ENCODE data around the gene LPCAT4. TPM values are rescaled to one million over a fixed set of nuclear protein-coding genes. Genes with fewer than 3 reads are reported as not detected.
"Not testable (repeated sequence)": the region's sequence is repeated elsewhere in the genome, so short reads cannot be mapped to it uniquely, and the experiment has no call there.

The LPCAT4 gene
- polyA plus RNA-seq, 12 donors, result 25.1 to 61.9 (median 33.0) TPM; not detected in 1

DNA sequence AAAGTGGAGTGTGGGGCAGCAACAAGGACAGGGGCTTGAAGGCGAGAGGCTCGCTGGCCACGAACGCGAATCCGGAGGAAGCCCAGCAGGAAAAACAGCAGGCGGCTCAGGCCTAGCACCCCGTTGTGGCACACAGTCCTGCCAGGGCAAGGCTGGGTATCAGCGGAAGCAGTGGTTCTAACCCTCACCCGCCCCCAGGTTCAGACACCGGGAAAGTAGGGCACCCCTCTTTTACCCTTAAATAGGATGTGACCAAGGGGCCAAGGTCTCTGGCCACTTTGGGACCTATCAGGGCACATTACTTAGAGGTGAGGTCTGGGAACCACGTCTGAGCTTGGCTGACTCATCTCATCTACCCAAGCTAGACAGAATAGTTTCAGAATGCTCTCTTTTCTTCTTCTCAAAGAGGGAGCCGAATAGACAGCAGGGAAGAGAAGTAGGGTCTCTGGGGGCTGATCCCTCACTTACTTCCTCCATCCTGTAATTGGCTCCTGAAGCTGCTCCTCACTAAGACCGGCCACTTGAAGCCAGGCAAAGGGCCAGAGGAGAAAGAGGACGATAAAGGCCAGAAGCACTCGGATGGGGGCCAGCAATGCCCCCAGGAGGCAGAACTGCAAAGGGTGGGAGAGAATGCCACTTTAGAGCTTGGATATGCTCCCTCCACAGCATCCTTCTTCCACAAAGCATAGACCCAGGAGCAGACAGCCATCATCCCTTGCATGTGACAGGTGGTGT lies 1.7 kb downstream of the LPCAT4 start:
- DNase-seq, result no peak

DNA sequence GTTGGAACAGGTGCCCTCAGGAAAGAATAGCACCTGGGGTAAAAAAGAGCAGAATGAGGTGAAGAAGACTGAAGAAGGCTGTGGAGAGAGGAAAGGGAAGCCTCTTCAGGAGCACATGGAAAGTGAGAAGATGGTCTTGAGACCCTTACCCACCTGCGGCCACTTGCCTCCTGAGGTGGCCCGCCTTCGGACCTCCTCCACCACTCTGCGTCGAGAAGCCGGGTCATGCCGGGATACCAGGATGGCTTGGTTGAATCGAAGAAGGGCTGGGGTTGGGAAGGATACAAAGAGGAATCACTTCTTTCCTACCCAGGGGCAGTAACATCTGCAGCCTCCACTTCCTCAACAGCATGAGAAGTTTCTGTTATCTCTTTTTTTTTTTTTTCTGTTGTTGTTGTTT lies 3.0 kb downstream of the LPCAT4 start:
- no peak for DNase-seq

DNA sequence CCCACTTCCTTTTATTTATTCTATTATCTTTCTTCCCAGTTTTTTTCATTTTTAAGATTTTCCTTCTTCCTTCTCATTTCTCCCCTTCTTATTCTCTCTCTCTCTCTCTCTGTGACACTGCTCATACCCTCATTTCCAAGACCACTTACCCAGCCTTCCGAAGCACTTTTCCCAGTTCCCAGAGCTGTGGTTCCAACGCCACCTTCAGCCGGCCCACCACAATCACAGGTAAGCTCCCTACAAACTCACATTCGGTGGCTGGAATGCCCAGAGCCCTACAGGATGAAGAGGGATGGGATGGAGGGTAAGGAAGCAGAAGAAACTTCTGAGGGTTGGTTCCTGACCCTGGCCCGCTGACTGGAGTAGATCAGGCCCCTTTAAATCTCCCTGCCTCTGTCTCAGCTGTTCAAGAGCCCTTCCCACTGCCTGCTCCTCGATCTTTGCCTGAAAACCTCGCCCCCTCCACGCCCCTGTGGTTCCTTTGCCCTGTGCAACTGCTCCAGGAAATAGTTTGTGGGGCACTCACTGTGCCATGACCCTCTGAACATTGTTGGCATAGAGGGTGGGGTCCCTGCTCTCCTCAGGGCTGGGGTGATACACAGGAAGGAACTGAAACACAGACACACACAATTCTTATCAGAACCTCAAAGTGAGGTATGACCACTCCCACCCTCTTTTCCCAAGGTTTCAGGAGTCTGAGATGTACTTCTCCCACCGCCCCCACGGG lies 4.8 kb downstream of the LPCAT4 start:
- no peak for DNase-seq

DNA sequence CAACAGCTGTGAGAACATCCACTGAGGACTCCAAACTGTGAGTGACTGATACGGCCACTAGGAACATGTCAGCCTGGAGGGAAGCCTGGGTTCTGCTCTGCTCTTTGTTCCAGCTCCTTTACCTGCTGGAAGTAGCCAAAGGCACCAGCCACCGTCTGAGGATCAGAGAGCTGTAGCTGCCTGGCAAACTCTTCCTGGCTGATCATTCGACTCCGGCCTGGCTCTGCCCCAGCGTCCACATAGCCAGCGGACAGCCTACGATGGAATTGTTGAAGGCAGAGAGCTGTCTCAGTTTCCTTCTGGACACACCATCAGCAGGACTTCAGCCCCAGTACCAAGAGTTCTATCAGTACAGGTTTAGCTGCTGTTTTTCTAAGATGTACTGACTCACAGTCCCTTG lies 5.7 kb downstream of the LPCAT4 start:
- no peak for DNase-seq

DNA sequence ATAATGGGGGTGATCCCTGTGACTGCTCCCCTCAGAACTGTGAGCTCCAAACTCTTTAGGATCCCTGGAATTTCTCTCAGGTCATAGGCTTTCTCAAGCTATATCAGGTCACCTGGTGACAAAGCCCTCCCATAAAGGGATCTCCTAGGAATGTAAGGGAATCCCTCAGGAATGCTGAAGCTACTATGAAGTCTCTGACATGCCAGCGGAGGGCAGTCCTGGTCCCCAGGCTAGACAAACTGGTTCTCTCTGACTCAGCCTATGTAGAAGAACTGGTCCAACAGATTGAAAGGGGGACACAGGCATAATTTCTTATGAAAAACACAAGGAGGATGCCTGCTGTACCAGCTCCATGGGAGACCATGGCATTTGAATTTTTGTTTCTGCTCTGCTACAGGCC lies 6.7 kb downstream of the LPCAT4 start:
- DNase-seq, result no peak

DNA sequence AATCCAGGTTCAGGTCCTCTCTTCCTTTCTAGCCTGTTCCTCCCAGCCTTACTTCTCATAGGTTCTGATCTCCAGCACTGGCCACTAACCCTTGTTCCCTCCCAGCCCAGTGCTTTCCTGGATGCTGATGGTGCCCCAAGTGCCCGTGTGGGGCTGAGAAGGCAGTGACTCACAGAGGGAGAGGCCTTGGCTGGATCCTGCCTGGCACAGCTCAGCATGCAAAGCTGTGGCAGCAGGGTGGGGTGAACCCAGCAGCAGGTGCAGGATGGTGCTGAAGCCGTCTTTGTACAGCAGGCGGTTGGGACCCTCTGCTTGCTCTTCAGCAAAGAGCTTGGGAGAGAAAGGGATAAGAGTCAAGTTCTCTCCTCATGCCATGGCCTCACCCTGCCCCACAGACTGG lies 7.6 kb downstream of the LPCAT4 start:
- no peak for DNase-seq

DNA sequence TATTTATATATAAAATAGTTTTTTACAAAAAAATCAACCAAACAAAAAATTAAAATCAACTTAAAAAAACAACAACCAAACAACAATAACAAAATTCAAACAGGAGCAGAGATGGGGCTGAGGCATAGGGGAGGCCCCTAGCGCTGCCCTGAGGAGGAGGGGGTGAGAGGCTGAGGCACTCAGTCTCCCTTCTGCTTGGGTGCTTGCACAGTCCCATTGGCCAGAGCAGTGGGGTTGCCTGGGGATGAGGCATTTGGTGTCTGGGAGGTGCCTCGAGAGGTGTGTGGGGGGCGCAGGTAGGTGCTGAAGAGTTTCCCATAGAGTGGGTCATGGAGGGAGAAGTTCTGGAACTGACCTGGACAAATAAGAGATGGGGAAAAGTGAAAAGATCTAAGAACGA lies 8.0 kb downstream of the LPCAT4 start:
- no peak for DNase-seq

DNA sequence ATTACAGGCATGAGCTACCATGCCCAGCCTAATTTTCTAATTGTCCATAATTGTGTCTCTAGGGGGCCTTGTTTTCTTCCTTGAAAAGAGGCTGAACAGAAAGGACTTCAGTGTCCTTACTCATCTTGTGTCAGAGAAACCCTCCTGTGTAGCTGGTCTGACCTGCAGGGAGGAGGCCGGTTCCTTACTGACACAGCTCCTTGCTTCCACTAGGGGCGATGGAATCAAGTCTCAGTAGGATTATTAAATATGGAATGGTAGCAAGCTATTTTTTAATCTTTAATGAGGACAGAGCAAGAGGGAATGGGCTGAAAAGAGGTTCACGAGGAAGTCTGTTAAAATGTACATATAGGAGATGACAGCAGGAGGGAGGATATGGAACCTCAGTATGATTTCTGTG lies 8.6 kb downstream of the LPCAT4 start:
- no peak for DNase-seq

DNA sequence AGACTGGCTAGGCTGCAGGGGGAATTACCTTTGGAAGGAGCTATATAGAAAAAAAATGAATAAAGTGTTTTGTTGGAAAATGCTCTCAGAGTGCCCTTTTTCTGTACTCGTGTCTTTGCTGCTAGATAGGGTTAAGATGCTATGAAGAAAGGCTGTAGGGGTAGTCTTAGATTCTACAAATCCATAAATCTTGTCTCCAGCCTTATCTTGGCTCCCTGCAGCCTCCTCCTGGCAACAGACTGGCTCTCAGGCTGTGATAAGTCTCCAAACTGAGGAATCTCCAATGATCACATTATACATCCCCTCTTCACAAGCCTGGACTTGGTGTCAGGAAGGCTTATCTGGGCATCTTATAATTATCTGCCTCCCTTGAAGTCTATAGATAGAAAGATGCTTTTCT lies 9.3 kb downstream of the LPCAT4 start:
- DNase-seq, result no peak

DNA sequence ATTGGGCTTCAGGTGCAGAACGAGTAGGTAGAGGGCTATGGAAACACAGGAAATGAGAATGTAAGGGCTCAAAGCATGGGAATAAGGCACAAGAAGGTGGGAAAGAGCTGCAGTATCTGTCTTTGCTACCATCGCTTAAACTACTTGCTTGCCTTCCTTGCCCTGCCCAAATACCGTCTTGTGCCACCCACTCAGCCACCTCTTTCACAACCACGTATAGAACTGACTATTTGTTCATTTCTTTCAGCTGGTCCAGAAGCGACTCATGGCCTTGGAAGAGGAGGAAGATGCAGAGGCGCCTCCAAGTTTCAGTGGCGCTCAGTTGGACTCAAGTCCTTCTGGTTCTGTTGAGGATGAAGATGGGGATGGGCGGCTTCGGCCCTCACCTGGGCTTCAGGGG lies 11.8 kb downstream of the LPCAT4 start:
- DNase-seq, result no peak

DNA sequence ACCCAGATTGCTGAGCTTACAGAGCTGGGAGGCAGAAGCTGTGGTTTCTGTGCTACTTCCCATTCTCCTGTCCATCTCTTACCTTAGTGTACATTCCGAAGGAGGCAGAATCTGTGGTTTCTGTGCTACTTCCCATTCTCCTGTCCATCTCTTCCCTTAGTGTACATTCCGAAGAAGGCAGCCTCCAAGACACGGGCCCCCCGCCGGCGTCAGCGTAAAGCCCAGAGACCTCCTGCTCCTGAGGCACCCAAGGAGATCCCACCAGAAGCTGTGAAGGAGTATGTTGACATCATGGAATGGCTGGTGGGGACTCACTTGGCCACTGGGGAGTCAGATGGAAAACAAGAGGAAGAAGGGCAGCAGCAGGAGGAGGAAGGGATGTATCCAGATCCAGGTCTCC lies 12.7 kb downstream of the LPCAT4 start:
- DNase-seq, result no peak

DNA sequence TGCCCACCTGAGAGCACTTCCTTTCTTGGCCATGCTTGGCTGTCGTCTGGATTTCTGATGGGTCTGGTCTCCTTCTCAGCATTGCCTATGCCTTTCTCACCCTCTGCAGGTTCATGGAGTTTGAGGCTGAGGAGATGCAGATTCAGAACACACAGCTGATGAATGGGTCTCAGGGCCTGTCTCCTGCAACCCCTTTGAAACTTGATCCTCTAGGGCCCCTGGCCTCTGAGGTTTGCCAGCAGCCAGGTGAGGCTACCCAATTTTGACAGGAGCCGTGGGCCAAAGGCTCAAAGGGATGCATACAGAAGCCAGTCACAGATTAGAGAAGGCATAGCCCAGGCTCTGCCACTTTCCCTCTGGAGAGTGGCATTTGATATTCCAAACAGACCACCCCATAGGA lies 13.4 kb downstream of the LPCAT4 start:
- DNase-seq, result no peak

DNA sequence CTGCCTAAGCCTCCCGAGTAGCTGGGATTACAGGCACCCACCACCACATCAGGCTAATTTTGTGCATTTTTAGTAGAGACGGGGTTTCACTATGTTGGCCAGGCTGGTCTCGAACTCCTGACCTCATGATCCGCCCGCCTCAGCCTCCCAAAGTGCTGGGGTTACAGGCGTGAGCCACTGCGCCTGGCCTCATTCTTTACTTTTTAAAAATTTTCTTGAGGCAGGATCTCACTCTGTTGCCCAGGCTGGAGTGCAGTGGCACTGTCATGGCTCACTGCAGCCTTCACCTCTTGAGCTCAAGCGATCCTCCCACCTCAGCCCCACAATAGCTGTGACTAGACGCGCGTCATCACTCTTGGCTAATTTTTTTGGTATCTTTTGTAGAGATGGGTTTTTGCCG lies 14.0 kb downstream of the LPCAT4 start:
- not testable (repeated sequence) for DNase-seq

DNA sequence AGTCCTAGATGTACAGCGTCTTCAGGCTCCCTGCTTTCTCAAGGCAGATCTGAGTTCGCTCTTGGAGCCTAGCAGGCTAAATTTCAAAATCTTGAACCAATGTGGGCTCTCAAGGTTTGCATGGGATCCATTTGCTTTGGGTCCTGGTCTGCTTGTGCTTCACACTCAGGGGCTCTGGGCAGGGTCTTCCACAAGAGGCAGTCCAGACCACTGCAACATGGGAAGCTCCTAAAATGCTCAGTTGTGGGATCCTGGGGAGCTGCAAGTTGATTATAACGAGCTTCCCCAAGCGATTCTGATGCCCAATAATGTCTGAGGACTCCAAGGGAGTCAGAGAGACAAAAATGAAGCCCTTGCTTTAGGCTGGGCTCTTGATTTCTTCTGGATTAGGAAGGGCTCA lies 17.2 kb downstream of the LPCAT4 start:
- DNase-seq, result no peak

DNA sequence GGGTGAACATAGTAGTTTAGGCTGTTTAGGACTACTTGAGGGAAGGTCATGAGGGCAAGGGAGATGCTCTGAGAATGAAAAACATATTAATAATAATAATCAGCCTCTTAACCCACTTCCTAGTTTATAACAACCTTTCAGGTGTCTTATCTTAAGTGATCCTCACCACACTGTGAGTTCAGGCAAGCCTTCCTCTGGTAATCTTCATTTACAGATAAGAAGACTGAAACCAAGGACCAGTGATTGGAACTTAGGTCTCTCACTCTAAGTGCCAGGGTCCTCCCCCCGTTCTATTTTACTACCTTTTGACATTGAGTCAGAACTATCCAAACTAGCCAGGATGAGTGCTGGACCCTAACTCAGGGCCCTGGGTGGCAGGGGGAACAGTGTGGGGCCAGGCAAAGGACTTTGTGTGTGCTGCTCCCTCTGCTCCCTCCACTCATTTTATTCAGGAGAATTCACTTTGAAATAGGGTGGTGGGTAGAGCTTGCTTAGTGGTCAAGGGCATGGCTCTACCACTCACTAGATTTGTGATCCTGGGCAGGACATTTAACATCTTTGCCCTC lies 18.2 kb downstream of the LPCAT4 start:
- DNase-seq, result no peak

DNA sequence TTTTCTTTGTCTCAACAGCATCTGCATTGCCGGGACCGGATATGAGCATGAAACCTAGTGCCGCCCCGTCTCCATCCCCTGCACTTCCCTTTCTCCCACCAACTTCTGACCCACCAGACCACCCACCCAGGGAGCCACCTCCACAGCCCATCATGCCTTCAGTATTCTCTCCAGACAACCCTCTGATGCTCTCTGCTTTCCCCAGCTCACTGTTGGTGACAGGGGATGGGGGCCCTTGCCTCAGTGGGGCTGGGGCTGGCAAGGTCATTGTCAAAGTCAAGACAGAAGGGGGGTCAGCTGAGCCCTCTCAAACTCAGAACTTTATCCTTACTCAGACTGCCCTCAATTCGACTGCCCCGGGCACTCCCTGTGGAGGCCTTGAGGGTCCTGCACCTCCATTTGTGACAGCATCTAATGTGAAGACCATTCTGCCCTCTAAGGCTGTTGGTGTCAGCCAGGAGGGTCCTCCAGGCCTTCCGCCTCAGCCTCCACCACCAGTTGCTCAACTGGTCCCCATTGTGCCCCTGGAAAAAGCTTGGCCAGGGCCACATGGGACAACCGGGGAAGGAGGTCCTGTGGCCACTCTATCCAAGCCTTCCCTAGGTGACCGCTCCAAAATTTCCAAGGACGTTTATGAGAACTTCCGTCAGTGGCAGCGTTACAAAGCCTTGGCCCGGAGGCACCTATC lies 18.9 kb downstream of the LPCAT4 start:
- DNase-seq, result no peak

DNA sequence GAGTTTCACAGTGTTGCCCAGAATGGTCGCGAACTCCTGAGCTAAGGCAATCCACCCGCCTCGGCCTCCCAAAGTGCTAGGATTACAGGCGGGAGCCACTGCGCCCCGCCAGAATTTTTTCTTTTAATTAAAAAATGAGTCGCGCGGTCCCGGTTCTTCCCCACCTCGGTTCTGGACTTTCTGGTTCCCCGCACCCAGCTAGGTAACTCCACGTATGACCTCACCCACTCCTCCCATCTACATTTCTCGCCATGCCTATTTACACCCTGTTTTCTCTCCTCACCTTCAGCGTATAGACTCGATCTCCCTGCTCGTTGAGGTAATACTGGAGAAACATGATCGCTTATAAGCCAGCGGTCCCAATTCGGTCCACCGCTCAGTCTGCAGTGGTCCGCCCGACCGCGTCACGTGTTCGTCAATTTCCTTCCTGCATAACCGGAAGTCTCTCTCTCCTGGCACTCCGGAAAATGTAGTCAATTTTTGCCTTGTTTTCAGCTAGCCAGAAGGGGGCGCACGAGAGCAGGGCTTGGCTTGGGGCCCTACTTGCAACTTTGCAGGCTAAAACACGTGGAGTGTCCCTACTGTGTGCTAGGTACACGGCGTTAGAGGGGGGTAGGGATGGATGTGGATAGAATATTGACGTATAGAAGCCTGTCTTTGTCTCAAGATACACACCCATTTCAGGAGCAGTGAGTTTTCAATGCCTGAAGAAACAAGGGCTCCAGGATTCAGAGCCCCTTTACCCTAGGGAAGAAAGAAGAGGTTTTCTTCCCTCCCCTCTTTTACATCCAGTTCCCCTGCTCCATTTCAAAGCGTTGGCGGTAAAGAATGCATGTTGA lies 24.0 kb downstream of the LPCAT4 start, which contains the start of the genes NOP10 and NUTM1:
NOP10 (minus strand) TSS at position 400 of the 839 bp plus-strand sequence; CDS start at position 337, 63 bp downstream.
NUTM1 (plus strand) TSS at position 579 of the 839 bp plus-strand sequence. CDS start 382 bp downstream, outside the sequence.
- peak; percentile 94 for DNase-seq

DNA sequence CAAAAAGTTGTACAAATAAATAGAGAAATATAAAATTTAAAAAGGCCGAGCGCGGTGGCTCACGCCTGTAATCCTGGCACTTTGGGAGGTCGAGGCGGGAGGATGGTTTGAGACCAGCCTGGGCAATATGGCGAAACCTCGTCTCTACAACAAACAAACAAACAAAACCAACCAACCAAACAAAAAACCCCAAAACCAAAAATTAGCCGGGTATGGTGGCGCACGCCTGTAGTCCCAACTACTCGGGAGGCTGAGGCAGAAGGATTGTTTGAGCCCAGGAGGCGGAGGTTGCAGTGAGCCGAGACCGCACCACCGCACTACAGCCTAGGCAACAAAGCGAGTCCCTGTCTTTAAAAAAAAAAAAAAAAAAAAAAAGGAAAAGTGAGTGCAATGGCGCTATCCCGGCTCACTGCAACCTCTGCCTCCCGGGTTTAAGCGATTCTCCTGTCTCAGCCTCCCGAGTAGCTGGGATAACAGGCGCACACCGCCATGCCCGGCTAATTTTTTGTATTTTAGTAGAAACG lies 24.7 kb downstream of the LPCAT4 start:
- DNase-seq, result not testable (repeated sequence)

DNA sequence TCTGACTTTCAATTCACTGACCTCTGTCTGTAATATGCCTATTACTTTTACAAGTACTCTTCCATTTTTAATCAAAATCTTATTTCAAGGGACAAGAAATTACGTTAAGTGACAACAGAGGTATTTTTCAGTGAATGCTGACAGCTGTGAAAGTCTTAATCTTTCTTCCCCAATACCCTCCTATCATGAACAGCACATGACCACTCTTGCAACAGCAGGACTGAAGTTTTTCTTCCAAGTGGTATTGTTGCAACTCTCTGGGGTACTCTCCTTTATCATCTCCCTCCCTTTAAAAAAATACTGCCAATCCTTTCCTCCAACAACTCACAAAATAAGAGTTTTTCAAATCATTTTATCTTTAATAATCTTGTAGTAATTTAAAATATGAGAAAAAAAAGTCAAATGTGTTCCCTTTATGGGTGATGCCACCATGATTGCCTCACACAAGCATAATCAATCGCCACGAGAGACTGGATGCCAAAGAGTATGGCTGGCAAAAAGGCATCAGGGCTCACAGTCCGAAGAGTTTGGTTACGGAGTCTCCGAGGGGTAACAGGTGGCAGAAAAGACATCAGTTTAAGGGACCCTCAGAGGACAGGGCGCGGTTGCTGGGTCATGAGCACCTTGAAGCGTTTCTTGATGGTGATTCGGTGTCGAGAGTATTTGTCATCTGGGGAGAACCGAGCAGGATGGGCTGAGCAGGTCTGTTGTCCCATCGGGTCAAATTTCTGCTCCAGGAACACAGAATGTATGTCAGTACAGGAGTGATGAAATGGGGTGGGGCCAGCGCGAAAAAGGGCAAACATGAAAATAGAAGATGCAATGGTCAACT lies 25.4 kb downstream of the LPCAT4 start:
- no peak for DNase-seq

DNA sequence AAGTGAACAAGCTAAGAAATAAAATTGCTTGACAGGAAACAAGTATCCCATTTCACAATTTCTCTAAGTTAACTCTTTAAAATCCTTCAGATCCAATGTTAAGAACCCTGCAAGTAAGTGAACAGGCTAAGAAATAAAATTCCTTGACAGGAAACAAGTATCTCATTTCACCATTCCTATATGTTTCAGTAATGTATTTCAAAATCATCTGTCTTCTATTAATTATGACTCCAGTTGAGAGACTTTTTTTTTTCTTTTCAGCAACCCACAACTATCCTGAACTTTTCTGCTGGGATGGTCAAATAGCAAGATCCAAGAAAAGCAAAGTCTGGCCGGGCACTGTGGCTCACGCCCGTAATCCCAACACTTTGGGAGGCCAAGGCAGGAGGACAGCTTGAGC lies 27.1 kb downstream of the LPCAT4 start:
- DNase-seq, result no peak

All from muscle of arm (tissue), 12 donors.